ENCODE measurements around the gene WDR86.

DNA sequence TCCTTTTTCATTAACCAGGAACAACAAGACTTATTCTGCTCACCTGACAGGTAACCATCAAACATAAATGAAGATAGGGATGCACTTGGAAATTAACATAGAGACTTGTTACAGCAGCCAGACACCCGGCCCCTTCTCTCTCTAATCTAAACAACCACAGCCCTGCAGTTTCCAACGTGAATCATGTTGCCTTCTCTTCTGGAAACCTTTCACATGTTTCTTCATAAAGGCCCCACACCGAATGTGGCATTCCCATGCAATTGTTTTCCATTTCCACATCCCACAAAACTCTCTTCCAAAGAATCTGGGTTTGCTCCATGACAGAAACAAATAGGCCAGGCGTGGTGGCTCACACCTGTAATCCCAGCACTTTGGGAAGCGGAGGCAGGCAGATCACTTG is 15.0 kb upstream of the WDR86 start:
- TF ChIP-seq, protein P1, sequence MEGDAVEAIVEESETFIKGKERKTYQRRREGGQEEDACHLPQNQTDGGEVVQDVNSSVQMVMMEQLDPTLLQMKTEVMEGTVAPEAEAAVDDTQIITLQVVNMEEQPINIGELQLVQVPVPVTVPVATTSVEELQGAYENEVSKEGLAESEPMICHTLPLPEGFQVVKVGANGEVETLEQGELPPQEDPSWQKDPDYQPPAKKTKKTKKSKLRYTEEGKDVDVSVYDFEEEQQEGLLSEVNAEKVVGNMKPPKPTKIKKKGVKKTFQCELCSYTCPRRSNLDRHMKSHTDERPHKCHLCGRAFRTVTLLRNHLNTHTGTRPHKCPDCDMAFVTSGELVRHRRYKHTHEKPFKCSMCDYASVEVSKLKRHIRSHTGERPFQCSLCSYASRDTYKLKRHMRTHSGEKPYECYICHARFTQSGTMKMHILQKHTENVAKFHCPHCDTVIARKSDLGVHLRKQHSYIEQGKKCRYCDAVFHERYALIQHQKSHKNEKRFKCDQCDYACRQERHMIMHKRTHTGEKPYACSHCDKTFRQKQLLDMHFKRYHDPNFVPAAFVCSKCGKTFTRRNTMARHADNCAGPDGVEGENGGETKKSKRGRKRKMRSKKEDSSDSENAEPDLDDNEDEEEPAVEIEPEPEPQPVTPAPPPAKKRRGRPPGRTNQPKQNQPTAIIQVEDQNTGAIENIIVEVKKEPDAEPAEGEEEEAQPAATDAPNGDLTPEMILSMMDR (IDR thresholded peaks at IDR 0.05), result no peak
- TF ChIP-seq POLR2AphosphoS5 (IDR thresholded peaks at IDR 0.05; ENCODE audit: insufficient read depth in 1 of 2, low read depth in 1 of 2), result no peak

All from vagina (tissue), 2 donors.